Brain pericyte (primary cell): ENCODE results near the gene AWAT2.

ENCODE experiments used
- DNase-seq: peaks from one replicate; pipeline ENCODE4 v3.0.0-alpha.2; 2012; ENCODE audit warnings: low read depth, low spot score

The AWAT2 gene, protein sequence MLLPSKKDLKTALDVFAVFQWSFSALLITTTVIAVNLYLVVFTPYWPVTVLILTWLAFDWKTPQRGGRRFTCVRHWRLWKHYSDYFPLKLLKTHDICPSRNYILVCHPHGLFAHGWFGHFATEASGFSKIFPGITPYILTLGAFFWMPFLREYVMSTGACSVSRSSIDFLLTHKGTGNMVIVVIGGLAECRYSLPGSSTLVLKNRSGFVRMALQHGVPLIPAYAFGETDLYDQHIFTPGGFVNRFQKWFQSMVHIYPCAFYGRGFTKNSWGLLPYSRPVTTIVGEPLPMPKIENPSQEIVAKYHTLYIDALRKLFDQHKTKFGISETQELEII

DNA sequence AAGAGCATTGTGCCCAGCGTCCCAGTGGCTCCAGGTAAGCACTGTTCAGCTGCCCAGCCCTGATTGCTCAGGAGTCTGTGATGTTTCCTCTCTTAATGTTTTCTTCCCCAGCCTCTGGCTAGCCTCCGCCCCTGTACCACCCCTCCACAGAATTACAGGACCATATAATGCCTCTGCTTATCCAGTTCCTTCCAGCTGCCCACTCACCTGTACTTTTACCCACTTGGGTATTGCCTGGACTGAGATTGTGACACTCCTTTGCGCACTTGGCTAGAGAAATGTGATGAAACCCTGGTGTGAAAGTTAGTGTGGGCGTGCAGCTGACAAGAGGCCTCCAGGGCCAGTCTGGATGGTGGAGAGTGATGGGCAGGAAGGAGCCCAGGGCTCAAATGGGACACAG is at the start of gene AWAT2:
AWAT2 (minus strand) TSS at position 14 of the 400 bp plus-strand sequence; CDS start at position 8, 6 bp downstream.
- no peak for DNase-seq

DNA sequence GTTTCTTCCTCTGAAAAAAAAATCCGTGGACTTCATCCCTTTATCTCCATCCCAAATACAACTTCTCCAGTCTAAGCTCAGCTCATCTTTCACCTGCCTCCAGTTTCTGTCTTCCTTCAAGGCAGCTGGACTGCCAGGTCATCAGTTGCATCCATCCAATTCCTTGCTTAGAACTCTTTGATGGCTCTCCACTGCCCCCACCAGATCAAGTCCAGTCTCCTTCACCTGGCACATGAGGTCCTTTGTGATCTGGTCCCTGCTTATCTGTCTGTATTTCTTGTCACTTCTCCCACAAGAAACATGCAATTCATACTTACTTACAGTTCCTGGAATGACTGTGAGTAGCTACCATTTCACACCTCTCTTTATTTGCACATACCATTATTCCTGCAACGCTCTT is 46.3 kb upstream of the AWAT2 start:
- DNase-seq = no peak

DNA sequence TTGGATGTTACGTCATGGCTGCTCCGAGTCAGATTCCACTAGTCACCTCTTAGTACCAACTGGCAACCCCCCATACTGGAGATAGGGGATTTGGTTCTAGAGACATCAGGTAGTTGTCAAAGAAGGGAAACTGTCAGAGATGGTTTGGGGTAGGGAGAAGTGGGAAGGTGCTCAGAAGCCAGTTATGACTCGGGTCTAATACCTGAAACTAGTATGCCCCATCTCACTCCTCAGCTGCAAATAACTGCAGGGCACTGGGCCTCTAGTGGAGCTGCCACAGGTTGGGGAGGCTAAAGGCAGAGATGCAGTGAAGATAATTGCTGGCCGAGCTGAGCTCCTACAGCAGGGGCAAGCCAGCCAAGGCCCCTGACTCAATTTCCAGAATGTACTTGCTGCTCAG is 42.5 kb upstream of the AWAT2 start:
- no peak for DNase-seq

DNA sequence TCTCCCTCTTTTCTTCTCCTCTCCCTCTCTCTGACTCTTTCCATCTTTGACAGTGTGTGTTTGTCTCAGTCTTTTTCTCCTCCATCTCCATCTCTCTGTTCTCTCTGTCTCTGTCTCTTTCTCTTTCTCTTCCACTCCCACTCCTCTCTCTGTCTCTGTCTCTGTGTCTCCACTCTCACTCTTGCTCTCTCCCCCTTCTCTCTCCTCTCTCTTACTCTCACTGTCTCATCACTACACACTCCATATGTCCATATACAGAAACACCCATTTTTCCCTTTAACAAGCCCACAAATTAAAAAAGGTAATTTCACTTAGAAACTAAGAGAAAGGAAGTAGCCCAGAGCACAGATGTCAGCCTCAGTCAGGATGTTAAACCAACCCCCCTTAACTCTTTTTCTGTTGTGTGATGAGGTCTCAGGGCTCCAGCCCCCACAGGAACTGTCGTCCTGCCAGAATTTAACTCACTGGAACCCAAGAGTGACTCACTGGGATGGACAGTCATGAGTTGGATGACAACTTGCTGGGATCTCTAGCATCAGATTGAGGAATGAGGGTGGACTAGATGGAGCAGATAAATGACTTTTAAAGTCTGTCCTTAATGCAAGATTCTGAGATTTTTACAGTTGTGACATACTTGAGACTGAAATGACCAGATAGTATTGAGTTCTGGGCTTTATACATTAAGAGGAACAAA is 40.0 kb upstream of the AWAT2 start:
- DNase-seq = no peak

DNA sequence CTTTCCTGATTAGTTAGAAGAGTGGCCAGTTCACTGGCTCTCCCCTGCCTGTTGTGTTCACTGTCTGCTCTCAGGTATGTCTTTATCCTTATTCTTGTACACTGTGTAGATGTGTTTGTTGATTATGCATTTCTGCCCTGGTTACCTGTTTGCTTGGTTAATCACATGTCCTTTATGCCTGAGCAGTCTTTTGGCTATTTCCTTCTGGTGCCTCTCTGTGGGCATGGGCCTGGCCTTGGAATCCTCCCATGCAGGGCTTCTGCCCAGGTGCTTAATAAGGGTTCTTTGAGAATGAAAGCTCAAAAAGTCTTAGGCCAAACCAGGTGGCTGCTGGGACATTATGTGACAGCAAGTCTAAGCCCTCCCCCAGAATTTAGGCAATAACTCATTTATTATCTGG is 39.0 kb upstream of the AWAT2 start:
- no peak for DNase-seq

DNA sequence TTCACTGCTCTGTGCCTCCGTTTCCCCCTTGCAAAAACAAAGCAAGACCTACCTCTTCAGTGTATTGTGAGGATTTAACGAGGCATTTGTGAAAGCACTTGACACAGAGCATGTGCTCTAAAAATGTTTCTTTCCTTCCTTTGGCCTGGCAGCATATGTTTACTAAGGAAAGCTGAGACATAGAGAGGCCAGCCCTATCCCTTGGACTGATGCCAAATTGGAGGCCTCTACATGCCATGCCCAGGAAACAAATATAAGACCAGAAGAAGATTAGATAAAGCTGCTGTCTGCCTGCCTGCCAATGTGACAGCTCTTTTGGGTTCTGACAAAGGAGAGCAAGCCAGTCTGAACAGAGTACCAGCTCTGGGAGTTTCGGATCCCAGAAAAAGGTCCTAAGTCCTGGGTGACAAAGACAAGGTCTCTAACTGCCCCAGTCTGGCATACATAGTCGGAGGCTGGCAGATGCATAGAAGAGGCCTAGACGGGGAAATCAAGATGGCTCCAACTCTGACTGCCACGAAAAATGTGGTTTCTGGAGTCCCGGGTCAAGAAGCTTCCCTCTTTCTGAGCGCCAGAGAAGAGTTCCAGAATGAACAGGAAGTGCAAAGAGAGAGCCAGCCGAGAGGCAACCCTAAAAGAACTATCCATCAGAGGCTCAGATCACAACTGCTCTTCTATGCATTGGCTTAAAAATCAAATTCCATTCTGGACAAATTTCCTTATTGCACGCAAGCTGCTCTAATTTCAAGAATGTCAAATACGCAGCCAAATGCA is 38.3 kb upstream of the AWAT2 start:
- no peak for DNase-seq

DNA sequence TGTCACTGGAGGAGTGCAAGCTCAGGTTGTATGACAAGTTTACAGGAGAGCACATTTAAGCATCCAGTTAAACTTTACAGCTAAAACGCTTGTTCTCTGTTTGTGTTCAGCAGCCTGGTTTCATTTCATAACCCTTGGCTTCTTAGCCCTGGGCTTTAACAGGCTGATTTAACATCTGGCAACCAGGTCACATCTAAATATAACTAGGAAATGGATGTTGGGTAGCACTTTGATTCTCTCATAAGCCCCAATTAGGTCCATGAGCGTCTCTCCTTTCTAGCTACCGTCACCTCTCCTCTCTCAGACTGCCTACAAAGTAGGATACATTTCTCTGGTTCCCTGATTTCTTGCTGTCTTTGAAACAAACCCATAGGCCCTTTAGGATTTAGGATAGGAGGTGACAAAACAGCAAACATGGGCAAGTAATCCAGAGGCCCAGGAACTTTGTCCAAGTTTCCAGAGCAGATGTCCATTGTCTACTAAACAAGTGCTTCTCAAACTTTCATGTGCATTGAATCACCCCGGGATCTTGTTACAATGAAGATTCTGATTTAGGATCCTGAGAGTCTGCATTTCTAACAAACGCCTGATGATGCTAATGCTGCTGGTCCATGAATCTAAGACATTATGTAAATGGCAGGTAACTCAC is 35.0 kb upstream of the AWAT2 start:
- no peak for DNase-seq

DNA sequence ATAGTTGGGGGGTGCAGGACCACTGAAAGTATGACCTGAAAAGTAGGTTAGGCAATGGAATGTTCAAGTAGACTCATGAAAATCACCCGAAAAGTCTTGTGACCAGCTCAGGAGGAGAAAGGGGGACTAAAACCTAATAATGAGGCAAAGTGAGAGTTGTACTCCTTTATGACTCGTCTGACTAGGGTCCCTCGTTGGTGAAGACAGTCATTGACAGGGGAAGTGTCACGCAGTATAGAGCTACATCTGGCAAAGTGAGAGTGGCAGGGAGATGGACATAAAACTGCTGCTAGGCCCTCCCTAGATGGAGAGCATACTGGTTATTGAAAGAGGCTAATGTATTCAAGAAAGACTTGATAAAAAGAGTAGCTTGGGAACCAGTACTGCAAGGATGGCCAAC is 33.0 kb upstream of the AWAT2 start:
- DNase-seq = no peak

DNA sequence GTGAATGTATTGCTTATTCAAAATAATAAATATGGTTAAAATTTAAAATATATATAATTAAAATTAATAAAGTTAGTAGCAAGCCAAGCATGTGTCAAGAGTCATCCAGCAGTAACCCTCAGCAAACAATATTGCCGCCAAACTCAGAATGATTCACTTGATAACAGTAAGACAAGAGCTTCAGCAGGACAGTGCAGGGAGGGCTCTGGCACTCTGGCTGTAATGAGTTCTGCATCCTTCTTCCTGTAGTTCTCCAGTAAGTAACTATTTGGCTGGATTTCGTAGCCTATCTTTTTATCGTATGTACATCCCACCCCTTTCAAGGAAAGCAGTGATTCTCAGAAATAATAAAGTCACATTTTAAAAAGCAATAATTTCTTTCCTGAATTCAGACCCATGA is 30.1 kb upstream of the AWAT2 start:
- no peak for DNase-seq

DNA sequence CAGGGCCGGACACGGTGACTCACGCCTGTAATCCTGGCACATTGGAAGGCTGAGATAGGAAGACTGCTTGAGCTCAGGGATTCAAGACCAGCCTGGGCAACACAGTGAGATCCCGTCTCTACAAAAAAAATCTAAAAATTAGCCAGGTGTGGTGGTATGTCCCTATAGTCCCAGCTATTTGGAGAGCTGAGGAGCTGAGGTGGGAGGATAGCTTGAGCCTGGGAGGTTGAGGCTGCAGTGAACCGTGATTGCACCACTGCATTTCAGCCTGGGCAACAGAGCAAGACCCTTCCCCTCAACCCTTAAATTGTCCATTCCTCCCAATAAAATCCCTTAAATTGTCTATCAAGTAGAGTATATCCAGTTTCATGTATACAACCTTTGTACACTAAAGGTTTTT is 29.6 kb upstream of the AWAT2 start:
- no peak for DNase-seq

DNA sequence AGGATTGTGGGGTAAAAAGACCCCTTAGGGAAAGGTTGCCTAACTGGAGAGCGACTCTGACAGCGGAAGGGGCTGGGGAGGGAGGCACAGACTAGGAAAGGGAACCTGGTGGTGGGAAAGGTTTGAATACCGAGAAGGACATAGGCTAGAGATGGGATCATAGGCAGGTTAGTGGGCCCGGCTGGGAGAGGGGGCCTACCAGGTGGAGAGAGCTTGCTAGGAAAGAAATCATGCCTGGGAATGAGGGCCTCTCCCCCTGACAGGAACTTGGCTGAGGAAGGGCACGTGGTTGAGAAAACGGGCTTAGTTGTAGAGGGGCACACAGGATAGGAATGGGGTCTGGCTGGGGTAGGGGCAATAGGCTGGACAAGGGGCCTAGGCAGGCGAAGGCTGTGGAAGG is 16.9 kb upstream of the AWAT2 start:
- DNase-seq = no peak

DNA sequence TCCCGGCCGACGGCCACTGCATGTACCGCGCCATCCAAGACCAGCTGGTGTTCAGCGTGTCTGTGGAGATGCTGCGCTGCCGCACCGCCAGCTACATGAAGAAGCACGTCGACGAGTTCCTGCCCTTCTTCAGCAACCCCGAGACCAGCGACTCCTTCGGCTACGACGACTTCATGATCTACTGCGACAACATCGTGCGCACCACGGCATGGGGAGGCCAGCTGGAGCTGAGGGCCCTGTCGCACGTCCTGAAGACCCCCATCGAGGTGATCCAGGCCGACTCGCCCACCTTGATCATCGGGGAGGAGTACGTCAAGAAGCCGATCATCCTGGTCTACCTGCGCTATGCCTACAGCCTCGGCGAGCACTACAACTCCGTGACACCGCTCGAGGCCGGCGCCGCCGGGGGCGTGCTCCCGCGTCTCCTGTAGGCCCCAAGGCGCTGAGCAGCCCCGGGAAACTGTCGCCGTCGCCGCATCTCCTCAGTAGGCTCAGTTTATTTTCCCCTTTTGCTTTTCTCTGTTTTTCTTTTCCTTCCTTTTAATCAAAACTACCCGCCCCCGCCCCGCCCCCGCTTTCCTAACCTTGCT is 13.3 kb upstream of the AWAT2 start:
- no peak for DNase-seq

DNA sequence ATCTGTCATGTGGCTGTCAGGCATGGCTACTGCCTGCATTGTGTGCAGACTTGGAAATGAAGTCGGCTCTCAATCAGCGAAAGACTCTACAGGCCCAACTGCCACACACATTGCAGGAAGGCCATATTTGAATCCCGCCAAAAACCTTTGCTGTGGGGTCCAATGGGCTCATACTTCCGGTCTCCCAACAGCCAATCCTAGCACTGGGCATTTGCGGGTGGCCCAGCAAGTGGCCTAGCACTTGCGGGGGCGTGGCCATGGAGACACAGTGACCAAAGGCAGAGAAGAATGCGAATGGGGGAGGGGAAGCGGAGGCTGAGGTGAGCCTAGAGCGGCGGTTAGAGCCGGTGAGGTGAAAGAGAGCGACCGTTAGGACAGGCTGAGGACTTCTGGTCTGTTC is 12.3 kb upstream of the AWAT2 start, which contains the start of gene OTUD6A:
OTUD6A (plus strand) TSS at position 382 of the 400 bp plus-strand sequence. CDS start 68 bp downstream, outside the sequence.
- DNase-seq = no peak

DNA sequence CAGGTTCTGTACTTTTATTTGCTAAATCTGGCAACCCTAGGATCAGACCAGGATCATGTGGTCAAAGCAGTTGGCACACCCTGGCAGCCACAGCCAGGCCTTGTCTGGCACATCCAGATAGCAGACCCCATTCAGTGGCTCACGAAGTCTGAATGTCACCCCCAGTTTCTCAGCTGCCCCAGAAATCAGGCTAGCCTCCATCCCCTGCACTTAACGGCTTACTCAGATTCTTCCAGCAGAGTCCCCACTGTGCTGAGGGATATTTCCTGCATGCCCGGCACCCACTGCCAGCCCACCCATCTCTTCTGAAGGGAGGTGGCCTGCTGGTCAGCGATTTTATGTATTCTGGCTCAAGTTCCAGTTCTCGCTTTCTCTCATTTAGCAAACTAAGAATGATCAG is 4.7 kb upstream of the AWAT2 start:
- DNase-seq = no peak

DNA sequence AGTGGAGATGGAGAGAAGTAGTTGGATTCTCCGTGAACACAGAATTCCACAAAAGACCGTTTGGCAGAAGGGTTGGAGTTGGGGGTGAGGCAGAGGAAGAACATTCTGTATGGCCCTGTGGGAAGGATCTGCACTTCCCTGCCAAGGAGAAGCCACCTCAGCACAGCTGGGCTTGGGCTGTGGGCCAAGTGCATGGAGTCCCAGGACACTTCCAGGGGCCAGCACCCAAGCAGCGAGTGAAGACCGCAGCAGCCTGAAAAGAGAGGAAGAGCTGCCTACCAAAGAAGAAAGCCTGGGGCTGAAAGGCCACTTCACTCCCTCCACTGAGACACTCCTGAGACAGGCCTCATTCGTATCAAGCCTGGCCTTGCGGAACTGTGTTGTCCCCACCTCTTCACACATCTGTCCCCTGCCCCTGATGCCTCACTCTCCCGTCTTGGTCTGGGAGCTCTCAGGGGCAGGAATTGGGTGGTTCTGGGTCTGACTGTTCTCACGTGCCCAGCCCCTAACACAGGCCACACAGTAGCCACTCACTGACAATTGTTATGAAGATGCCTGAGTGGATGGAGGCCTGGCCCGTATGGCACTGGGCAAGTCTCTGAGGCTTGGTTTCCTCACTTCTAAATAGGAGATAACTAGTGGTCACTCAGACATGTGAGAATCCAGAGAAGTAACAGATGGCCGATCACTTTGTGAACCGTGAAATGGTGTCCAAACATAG is 3.3 kb upstream of the AWAT2 start:
- no peak for DNase-seq

DNA sequence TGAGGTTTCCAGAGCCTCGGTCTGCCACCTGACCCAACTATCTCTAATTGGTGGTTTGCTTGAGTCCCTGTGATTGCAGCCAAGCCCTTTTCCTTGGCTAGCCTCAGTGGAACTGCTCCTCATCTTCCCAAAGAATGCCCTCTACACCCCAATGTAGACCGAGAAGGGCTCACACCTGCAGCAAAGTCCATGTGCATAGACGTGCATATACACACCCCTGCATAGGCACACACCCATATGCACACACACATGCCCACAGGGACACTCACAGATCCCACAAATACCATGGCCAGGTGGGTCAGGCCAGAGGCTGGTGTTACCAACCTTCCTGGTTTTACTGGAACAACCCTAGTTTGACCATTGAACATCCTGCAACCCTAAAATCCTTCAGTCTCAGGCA is 332 bp downstream of the AWAT2 start:
- DNase-seq = no peak

DNA sequence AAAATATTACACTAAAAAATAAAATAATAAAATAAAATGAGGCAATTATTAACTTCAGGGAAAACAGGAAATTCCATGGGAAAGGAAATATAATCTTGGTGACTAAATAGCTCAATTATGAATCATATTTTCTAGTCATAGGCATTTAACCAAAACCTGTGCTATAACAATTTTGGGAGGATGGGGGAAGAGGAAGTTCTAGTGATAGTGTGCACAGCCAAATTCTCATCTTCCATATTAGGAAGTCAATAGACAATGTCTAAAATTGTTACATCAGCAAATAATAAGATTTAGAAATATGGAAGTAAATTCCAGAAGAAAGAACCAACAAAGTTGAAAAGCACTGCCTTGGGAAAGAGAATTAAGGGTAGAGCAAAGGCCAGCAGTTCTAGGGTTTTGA is 2.8 kb downstream of the AWAT2 start:
- no peak for DNase-seq

DNA sequence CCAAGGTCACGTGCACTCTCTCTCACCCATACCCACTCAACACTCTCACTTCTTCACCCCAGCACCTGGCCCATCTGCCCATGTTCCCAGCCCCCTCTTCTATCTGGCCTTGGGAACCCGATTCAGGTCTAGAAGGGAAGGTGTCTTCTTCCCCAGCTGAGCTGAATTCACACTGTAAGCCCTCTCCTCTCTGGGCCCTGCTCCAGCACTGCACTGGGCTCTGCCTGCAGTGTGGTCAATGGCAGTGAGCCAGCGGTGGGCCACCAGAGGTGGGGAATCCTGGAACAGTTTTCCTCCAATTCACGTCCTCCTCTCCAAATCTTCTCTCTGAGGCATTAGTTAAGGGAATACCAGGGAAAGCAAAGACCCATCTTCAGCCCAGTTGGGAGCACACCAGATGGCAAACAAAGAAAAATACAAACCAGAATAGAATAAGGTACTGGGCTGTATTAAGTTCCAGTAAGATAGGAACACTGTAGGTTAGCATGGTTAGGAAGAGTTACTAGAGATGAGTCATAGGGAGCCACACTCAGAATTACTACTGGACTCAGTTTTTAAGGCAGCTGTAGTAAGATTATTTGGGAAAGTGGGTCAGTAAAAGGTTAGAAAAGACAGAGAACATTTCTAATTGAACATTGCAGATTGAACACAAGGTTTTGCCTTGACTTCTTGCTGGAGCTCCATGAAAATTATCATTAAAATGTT is 5.0 kb downstream of the AWAT2 start:
- DNase-seq = no peak

DNA sequence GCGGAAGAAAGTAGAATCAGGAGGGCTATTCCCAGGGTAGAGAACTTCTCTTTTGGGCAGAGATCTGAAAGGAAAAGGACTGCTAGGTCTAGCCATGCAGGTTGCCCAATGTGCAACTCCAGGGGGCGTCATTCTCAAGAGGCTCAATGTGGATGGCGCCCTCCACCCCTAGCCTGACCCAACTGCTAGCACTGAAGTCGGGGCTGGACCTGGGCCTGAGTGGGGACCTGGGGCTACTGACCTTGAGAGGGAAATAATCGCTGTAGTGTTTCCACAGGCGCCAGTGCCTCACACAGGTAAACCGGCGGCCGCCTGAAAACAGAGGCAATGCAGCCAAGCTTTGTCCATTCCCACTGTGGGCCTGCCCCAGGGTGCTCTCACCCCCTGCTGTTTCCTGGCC is 6.1 kb downstream of the AWAT2 start:
- no peak for DNase-seq
